CD4-positive, alpha-beta T cell treated with Interleukin-12 subunit alpha and Interleukin-12 subunit beta, for 1 hour (primary cell): ENCODE data around the gene GRIA1.

Experiments used
- DNase-seq: peaks from one replicate; pipeline ENCODE4 v3.0.0-alpha.2; 2020

GRIA1 gene

DNA sequence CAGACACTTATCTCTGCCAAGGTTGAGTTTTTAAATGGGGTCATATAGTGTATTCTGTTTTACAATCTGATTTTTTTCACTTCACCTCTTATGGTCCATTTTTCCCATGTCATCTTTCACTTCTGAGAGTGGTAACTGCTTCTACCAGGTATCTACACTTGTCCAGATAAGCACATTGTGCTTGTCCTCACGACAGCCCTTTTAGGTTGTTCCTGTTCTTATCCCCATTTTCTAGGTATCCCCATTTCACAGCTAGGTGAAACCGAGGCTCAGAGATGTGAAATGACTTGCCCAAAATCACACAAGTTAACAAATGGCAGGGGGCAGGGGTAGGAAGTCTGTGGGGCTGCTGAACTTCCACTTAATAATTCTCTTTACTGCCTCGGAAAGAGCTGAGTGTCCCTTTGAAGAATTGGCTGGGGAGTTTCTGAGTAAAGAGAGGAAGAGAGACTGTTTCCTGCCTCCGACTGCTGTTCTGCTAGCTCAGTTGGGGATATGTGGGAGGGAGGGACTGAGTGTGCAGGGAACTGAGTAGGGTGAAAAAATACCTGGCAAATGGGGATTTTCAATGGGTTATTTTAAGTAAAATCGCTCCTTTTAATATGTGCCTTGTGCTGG is 255.4 kb downstream of the GRIA1 start:
- DNase-seq, result no peak

DNA sequence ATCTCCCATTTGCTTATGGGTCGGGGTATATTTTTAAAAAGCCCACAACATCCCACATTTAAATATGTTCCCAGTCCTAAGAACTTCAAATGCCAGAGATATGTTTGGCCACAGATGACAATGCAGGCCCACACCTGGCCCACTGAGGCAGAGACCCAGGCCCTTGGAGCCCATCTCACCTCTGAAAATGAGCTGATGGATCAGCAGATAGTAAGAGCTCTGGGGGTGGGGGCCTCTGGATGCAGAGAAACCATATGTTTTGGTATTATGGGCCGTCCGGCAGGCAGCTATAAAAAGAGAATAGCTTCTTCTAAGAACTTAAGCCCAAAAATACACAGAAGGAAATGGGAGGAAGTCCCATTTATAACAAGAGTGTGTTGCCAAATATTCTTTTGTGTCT is 256.0 kb downstream of the GRIA1 start:
- DNase-seq, result no peak

DNA sequence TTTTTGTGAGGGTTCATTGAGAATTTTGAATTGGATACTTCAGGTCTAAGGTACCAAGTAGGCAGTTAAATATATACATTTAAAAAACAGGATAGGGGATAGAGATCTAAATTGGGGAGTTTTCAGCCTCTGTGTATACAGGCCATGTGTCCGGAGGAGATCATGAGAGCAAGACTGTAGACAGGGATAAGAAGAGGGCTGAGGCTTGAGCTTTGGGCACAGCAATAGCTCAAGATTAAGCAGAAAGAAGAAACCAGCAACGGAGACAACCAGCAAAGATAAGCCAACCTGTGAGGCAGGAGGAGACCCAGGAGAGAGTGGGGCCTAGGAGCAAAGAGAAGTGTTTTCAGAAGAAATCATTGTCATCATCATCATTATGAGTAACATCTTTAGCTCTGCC is 258.4 kb downstream of the GRIA1 start:
- DNase-seq, result no peak

DNA sequence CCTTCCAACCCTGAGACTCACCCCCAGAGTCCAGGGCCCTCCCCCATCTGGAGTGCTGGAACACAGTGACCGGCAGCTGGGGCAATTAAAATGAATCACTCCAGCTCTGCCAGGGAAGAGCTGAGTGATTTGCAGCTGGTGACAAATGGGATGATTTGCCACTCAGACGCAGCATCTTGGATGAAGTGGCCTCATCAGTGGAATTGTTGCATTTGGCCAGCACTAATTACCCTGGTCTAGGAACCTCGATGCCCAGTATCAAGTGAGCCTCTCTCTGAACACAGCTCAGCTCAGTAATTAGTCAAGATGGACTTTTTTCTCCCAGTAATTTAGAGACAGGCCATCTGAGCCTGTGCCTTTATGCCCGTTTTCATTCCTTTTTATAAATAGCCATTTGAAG is 259.5 kb downstream of the GRIA1 start:
- DNase-seq, result no peak

DNA sequence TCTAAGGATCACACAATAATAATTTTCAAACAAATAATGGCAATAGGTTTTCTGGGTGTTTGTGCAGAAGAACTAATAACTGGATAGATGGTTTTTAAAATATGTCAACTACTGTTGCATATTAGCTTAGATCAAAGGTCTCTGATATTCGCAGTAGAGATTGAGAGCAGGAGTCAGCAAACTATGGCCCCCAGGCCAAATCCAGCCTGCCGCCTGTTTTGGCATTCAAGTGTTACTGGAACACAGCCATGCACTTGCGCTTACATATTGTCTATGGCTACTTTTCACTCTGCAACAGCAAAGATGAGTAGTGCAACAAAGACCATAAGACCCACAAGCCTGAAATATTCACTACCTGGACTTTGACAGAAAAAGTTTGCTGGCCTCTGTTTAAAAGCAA is 260.8 kb downstream of the GRIA1 start:
- no peak for DNase-seq

DNA sequence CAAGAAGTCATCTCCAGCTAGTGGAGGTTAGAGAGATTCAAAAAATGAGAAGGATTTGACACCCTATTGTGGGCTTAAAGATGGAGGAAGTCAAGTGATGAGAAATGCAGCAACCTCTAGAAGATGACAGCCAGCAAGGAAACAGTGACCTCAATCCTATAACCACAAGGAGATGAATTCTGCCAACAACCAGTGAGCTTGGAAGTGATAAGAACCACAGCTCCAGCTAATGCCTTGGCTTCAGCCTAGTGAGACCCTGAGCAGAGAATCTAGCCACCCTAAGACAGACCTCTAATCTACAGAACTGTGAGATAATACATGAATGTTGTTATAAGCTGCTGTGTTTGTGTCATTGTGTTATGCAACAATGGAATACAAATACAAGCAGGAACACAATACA is 262.4 kb downstream of the GRIA1 start:
- no peak for DNase-seq

DNA sequence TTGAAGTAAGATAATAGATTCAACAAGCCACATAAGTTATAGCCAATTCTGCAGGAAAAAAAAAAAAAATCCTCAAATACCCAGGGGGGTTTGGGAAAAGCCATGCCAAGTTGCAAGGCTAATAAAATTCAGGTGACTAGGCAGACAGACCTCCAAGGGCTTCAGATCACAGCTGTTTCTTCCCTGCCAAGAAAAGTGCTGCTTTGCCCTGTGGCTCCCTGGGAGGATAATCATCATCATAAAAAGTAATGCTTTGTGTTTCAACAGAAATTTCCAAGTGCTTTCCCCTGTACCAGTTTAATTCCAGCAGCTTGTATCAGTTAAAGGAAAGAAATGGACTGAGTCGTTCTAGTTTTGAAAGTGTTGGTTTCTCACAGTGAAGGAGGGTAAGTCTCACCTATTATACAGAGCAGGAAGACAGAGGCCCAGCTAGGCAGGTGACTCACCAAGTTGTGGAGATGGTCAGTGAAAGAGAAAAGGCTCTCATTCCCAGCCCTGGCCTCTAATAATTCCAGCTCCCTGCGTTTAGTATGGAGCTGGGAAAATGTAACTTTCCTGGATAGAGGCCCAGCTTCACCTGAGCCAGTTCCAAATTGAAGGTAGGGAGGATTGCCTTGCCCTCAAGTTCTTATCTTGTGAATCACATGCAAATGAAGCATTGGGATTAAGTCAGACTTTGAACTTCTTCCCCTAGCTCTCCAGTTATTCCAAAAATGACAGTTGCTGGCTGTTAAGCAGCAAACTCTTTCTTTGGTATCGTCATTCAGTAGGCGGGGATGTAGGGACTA is 263.4 kb downstream of the GRIA1 start:
- DNase-seq, result no peak

DNA sequence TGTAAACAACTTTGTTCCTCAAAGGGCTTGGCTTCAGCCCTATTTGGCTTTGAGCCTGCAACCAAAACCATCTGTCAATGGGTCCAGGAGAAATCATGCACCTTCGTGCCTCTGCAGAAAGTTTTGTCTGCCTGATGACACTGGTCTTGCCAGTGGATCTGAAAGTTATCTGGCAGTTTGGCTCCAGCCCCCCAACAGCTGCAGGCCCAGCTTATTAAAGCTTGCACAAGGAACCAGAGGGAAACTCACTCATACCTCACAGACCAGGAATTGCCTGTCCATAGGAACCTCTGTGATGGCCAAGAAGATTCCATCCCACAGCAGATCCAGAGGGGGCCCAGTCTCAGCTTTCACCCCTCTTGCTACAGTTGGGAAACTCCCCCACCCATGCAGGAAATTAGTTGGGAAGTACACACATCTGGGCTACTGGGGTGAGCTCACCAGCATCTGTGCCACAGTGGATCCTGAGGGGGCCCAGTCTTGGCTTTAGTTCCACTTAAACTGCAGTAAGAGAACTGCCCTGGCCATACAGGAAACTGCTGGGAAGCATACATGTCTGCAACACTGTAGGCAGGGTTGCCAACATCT is 265.5 kb downstream of the GRIA1 start:
- DNase-seq, result no peak

DNA sequence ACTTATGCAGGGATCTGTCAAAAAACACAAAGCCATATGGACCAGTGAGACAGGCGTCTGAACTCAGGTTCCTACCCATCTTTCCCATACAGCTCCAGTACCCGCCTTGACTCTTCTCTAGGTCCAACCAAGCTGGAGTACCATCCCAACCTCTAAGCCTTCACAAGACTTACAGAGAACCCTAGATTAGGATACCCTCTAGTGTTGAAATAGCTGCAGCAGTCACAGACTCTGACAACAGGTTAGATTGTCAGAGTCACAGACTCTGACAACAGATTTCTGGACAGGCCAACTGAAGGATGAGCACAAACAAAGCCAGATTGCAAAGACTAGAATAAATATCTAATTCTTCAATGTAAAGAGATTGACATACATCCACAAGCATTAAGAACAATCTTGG is 266.1 kb downstream of the GRIA1 start:
- DNase-seq, result no peak

DNA sequence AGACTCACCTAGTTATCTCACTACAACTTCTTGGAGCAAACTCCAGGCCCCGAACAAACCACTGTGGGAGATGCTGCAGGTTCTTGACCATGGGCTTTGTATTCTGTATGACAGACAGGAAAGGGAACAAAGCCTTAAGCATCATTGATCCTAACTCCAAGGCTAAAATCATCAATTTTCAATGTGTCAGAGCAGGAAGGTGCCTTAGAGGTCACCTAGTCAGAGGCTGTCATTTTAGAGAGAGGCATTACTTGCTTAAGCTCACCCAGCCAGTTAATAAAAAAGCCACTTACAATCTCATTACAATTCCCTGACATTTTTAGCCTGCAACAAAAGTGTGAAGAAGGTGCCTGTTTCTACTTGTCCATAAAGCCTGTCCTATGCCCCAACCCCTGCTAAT is 275.5 kb downstream of the GRIA1 start:
- no peak for DNase-seq

DNA sequence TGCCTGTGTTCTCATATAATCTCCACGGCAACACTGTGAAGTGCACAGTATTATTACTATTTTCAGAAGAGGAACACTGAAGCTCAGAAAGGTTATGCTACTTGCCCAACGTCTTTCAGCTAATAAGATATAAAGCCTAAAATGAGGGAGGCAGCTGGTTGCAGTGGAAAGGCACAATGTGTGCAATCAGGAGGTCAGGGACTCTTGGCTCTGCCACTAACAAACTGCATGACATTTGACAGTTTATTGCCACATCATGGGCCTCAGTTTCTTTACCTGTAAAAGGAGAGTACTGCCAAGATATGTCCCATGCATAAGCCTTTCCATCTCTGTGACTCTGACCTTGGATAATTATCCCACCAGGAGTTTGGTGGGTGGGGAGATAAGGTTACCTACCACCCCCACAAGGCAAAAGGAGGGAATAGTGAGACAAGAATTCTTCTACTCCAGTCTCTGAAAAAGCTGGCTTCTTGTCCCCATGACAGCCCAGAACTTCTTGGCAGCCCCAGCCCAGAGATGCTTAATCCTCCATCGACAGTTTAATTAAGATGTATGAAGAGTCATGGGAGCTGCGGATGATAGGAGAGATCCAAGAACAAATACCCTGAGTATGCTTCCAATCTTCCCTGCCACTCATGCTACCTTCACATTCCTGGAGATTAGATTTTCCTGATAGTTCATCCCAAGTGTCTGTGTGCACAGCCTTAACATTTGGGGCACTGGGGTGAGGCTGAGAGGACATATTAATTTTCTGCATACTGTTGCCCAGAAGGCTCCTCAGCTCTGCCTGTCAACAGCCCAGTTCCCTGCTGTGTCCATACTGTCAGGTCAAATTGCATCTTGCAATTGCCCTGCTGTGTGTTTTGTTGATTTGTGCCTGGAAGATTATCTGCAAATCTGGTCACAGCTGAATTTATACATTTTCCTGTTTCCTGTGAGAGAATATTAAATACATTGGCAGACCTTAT is 277.0 kb downstream of the GRIA1 start:
- DNase-seq, result no peak

DNA sequence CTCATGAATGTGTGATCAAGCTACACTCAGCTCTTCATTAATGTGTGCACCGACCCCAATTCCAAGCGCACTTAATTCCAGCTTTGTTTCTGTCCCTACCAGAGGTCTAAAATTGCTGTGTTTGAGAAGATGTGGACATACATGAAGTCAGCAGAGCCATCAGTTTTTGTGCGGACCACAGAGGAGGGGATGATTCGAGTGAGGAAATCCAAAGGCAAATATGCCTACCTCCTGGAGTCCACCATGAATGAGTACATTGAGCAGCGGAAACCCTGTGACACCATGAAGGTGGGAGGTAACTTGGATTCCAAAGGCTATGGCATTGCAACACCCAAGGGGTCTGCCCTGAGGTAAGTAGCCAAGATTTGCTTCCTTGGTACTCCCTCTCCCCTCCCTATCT is 279.6 kb downstream of the GRIA1 start:
- DNase-seq, result no peak

DNA sequence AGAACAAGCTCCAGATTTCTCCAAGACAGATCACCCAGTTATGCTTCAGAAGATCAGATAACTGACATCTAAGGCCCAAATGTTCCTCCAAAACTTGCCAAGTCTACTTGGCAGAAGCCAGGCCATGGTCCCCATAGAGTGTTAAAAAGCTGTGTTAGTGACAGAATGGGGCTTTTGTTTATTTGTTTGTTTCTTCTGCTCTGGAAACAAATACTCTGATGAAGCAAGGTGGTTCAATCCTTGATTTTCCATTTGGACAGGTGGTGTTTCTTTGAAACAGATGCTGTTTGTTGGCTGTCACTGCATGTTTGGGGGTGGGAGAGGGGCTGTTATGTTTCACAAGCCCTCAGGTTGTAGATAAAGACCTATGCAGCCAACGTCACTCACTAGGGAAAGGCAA is 284.2 kb downstream of the GRIA1 start:
- no peak for DNase-seq

DNA sequence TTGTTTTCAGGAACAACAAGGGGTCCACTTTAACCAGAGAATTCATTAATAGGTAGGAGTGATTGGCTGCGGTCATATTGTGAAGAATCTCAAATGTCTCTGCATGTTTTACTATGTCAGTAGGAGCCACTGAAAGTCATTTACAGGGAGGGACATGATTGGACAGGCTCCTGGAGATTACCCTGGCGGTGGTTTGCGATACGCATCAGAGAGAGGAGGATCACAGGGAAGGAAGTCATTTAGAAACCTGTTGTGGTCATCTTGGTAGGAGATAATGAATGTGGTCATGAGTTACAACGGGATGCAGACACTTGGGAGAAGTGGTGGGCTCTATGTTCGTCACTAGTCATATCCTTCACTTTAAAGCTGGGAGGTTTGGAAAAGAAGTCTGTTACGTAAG is 285.5 kb downstream of the GRIA1 start:
- DNase-seq, result no peak

DNA sequence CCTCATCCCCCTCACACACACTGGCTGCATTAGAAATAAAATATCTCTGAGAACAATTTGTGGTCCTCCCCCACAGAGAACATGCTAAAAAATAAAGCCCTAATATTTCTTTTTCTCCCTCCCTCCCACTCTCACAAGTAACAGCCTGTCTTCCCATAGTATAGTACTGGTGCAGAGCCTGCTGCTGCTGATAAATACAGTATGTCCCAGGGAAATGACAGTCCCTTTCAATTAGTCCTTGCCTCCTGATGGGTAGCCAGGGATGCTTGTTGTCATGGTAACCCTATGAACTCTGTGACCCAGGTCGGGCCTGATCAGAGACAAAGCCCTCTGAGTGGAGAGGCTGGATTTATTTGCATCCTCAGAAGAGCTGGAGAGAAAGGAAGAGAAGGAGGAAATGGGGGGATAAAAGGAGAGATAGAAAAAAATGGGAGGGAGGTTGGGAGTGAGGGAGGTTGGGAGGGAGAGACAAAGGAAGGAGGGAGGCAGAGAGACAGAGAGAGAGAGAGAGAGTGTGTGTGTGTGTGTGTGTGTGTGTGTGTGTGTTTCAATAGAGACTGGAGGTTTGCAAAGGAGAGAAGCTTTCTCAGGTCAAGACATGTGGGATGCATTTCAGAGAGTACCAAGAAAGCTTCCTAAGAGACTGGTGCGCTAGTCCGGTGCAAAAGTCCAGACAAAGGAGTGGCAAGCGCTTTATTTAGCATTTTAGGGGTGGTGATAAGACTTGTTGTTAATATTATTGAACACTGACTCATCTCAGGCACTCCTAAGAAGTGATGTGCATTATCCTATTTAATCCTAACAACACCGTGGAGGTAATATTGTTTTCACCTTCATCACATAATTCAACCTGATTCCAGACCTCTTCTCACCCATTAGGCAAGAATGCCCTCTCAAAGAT is 287.5 kb downstream of the GRIA1 start:
- no peak for DNase-seq

DNA sequence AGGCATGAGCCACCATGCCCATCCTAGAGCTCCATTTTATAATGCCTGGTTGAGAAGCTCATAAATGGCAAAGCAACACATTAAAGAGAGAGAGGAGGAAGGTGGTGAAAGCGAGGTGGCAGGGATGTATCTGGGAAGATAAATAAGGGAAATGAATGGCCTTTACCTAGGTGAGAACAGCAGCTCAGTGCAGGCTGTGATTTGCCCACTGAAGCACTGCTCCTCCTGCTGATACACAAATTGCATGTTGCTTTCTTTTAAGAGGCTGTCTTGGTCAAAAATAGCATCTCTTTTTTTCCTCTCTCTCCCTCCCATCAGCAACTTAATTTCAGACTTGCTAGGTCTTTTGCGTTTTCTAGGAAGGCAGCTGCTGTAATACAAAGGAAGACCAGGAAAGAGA is 289.4 kb downstream of the GRIA1 start:
- no peak for DNase-seq

DNA sequence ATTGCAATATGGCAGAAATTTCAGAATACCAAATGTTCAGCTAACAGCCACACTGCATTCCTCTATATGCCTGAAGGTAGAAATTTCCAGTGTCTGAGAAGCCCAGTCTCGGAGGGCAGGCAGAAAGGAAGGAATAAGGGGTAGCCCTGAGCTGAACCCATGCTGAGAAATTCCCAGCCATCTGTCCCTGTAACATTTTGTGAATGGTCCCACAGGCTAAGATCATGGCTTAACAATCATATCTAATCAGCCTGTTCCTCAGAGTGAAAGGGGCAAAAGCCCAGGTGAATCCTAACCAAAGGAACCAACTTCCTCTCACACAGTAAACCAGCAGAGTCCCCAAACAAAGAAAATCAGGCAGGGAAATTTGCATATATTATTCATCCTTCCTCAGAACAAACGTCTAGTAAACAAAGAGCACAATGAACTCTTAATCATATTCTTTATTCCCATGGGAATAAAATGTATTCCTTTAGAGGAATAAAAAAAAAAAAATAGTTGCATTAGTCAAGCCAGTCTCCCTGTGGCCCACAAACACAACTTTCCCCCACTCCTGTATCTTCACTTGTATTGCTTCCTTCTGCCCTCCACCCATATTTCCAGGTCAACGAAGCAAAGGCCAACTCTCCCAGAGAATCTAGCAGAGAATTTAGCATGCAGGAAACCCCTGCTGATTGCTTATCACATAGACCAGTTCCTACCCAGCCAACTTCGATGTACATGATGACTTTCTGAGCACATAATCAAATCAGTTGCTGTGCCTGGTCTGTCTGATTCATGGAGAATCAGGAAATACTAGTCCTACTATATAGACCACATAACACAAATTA is 290.6 kb downstream of the GRIA1 start:
- no peak for DNase-seq

DNA sequence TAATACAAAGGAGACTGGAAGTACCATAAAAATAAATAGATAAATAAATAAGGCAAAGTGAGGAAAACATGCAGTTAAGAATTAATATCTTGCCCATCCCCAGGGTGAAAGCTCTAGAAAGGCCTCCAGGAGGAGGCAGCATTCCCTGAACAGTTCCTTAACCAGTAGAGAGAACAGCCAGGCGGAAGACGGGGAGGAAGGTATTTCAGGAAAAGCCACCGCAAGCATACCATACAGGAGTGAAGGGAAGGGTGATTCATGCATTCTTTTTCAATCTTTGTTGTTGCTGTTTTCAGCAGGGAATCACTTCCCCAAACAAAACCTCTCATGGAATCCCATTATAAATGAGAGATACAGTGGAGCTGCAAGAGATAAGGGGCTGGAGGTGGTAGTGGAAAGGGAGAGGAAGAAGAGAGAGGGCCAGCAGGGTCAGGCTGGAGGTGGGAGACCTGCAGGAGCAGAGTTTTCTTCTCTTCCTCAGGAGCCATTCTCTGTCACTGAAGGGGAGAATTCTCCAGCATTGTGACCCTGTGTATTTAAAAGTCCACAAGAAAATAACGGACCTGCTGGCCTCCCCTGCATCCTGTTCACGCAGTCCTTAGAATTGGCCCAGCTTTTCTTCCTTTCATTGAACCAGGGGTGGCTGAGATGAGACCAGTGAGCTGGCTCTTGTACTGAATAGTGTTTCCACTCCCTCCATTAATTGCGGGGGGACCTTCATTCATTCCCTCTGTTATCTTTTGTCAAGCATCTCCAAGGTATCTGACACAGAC is 292.3 kb downstream of the GRIA1 start:
- DNase-seq, result no peak

DNA sequence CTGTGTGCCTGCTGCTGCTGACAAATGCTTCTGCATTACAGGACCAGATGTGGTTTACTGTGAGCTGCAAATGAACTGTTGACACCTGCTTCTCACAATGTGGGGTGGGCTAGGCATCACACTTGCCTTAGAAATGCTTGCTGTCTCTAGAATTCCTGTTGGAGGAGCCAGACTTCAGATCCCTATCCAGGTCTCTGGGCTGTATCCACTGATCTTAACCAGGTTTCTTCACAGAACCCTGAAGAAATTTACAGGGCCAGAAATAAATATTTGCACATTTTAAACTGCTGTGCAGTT is 292.8 kb downstream of the GRIA1 start:
- DNase-seq, result no peak

DNA sequence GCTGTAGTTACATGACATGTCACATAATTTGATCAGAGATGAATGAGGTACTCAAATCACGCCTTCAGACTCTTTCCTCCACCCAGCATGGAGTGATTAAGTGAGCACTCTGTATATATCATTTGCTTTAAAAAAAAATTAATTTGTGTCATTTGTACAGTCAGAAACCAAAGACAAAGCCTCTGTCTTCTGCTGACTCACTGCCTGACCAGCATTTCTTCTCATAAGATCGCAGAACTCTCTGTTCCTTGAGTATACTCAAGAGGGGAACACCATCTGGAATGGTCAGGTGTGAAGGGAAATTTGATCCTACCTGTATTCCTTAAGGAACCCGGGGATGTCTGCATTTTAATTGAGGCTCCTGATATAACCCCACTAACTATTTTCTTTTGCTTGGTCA is 293.8 kb downstream of the GRIA1 start:
- DNase-seq, result no peak

DNA sequence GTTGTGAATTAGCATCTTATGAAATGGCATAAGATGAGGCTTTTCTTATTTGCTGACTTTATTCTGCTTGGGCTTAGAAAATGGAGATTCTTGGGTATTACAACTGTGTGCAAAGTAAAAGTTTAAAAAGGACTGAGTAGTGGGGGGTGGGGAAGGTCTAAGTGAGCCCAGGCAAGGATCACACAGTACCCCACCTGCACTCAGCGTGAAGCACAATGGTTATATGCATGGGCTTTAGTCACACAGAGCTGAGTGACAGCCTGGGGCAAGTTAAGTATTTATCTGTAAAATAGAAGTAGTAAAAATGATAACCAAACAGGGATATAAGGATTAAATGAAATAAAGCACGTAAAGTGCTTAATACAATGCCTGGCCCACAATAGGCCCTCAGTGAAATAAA is 300.9 kb downstream of the GRIA1 start:
- DNase-seq, result no peak
